GM12878 (cell line): ENCODE results near the gene COL18A1. TPM values are rescaled to one million over a fixed set of nuclear protein-coding genes. Genes with fewer than 3 reads are reported as not detected.

Experiments used
- ATAC-seq: fragments of 200-7000 bp; cut with Tn5 transposase; 3 replicates; pipeline ENCODE4 v1.9.1; 2020; ENCODE audit warnings: mild to moderate bottlenecking, moderate library complexity
- BruUV-seq: library from RNA; stranded (reverse); fragments of 400-500 nt; replicated peaks from 2 replicates; lab custom pipeline; 2021; lab: Mats Ljungman, UMichigan
- CTCF ChIA-PET: fragments of 300-600 bp; sonication (Branson Sonifier 250); formaldehyde crosslinking; extraction: SDS; loops from one replicate; lab custom pipeline; 2021; ENCODE audit warnings: inconsistent platforms; lab: Yijun Ruan, JAX
- POLR2A ChIA-PET: fragments of 350-600 bp; formaldehyde crosslinking; extraction: SDS; loops from one replicate; lab custom pipeline; 2021; ENCODE audit warnings: inconsistent platforms; lab: Charles Lee
- RAD21 ChIA-PET: fragments of 300-600 bp; sonication (Branson Sonifier 250); formaldehyde crosslinking; loops from one replicate; lab custom pipeline; 2023; ENCODE audit warnings: antibody characterized with exemption; ENCODE audit not compliant: unreplicated experiment; lab: Charles Lee
- SMC1A ChIA-PET: fragments of 300-600 bp; sonication (Branson Sonifier 250); formaldehyde crosslinking; loops from one replicate; lab custom pipeline; 2023; ENCODE audit not compliant: unreplicated experiment, uncharacterized antibody; lab: Charles Lee
- DNase-seq: peaks from one replicate; pipeline ENCODE4 v3.0.0-alpha.2; 2011; ENCODE audit warnings: low read depth, low spot score
- FAIRE-seq: peaks from 3 replicates; lab custom pipeline; 2011; peaks lifted over from hg19 to GRCh38; lab: Jason Lieb, UNC
- H2AFZ ChIP-seq: 2 replicates; pipeline ENCODE4 v1.6.0; 2011; ENCODE audit warnings: low read depth, low read length, control low read depth; ENCODE audit not compliant: control insufficient read depth
- H3K27ac ChIP-seq: 2 replicates; pipeline ENCODE4 v1.5.1; 2011; ENCODE audit warnings: control low read depth; ENCODE audit not compliant: control insufficient read depth, insufficient read depth
- H3K27me3 ChIP-seq, 2 experiments: replicated peaks in 1 of 2; 2 replicates each; pipeline versions ENCODE4 v1.6.0 to v1.6.1; 2011; ENCODE audit warnings: low read length in 1 of 2; ENCODE audit not compliant: control insufficient read depth in 2 of 2, insufficient read depth in 2 of 2
- H3K36me3 ChIP-seq, 2 experiments: 2 replicates each; pipeline ENCODE4 v1.5.1; 2011; ENCODE audit warnings: low read length in 1 of 2; ENCODE audit not compliant: control insufficient read depth in 2 of 2, insufficient read depth in 2 of 2
- H3K4me1 ChIP-seq: 2 replicates; pipeline ENCODE4 v1.6.1; 2011; ENCODE audit warnings: mild to moderate bottlenecking, low read length, moderate library complexity, mixed read lengths; ENCODE audit not compliant: control insufficient read depth, insufficient read depth
- H3K4me2 ChIP-seq: 2 replicates; pipeline ENCODE4 v1.6.0; 2011; ENCODE audit warnings: control low read depth; ENCODE audit not compliant: control insufficient read depth, insufficient read depth
- H3K4me3 ChIP-seq: fragments of 200-600 bp; sonication (generic); 2 replicates; pipeline ENCODE4 v1.5.1; 2016
- H3K79me2 ChIP-seq: 2 replicates; pipeline ENCODE4 v1.6.0; 2011; ENCODE audit warnings: low read length; ENCODE audit not compliant: control insufficient read depth, insufficient read depth
- H3K9ac ChIP-seq: 2 replicates; pipeline ENCODE4 v1.8.0; 2011; ENCODE audit warnings: low read length, control low read depth, mixed read lengths; ENCODE audit not compliant: control insufficient read depth, insufficient read depth
- H3K9me3 ChIP-seq: replicated peaks from 3 replicates; pipeline ENCODE4 v1.5.1; 2011; ENCODE audit warnings: mild to moderate bottlenecking, low read length; ENCODE audit not compliant: control insufficient read depth, insufficient read depth
- H4K20me1 ChIP-seq: 2 replicates; pipeline ENCODE4 v1.6.0; 2011; ENCODE audit not compliant: control insufficient read depth, insufficient read depth
- BCL3 ChIP-seq: IDR thresholded peaks from 2 replicates; pipeline ENCODE4 v1.6.1; 2011; ENCODE audit warnings: borderline replicate concordance, low read depth, mild to moderate bottlenecking, moderate library complexity, low read length; ENCODE audit not compliant: insufficient read depth, poor library complexity, severe bottlenecking
- BRCA1 ChIP-seq: IDR thresholded peaks from 2 replicates; pipeline ENCODE4 v1.6.1; 2011; ENCODE audit warnings: low read depth, low read length, improper control_type of control experiment
- ESRRA ChIP-seq: IDR thresholded peaks from 2 replicates; pipeline ENCODE4 v1.6.1; 2012; ENCODE audit warnings: mild to moderate bottlenecking, low read length, improper control_type of control experiment
- GATAD2B ChIP-seq: fragments of 450-650 bp; conservative IDR thresholded peaks from 2 replicates; pipeline ENCODE4 v1.6.1; 2017; ENCODE audit warnings: low read depth, mild to moderate bottlenecking, moderate library complexity
- HDAC6 ChIP-seq: fragments of 200-600 bp; sonication (generic); IDR thresholded peaks from one replicate; pipeline ENCODE4 v1.8.0; 2017; ENCODE audit warnings: antibody characterized with exemption; ENCODE audit not compliant: unreplicated experiment
- MYC ChIP-seq: IDR thresholded peaks from 2 replicates; pipeline ENCODE4 v1.6.1; 2011; ENCODE audit warnings: mild to moderate bottlenecking, low read length, moderate library complexity, inconsistent platforms; ENCODE audit not compliant: insufficient read depth, insufficient replicate concordance, insufficient read length, severe bottlenecking
- POLR2AphosphoS2 ChIP-seq: IDR thresholded peaks from 2 replicates; pipeline ENCODE4 v1.6.1; 2011; ENCODE audit warnings: low read depth, mild to moderate bottlenecking, low read length, improper control_type of control experiment, moderate library complexity
- RAD21 ChIP-seq: IDR thresholded peaks from 2 replicates; pipeline ENCODE4 v1.6.1; 2011; ENCODE audit warnings: mild to moderate bottlenecking, low read depth, low read length, moderate library complexity; ENCODE audit not compliant: insufficient read depth
- RELA ChIP-seq: fragments of 450-650 bp; IDR thresholded peaks from 2 replicates; pipeline ENCODE4 v1.8.0; 2014; ENCODE audit warnings: borderline replicate concordance; ENCODE audit not compliant: partially characterized antibody
- TAF1 ChIP-seq: IDR thresholded peaks from 2 replicates; pipeline ENCODE4 v1.6.1; 2011; ENCODE audit warnings: mild to moderate bottlenecking, low read depth, low read length, borderline replicate concordance
- ZBED1 ChIP-seq: IDR thresholded peaks from 2 replicates; pipeline ENCODE4 v1.6.1; 2016; ENCODE audit warnings: borderline replicate concordance
- ZNF622 ChIP-seq: fragments of 450-650 bp; IDR thresholded peaks from 2 replicates; pipeline ENCODE4 v1.6.1; 2017; ENCODE audit warnings: mild to moderate bottlenecking, inconsistent platforms
- WGBS: methylation state at CpG from one replicate; pipeline ENCODE4 v1.1.6; 2016; ENCODE audit warnings: low lambda C conversion rate; ENCODE audit not compliant: insufficient replicate concordance, insufficient coverage; ENCODE audit errors: missing lambda C conversion rate; 5-methylcytosine and 5-hydroxymethylcytosine counted together
- in situ Hi-C: fragments of 300-500 bp; cut with MboI; formaldehyde crosslinking; loops from 9 replicates; pipeline ENCODE4 v1.14.3; 2018; ENCODE audit warnings: mixed read lengths
- intact Hi-C: fragments of 100-400 bp; cut with micrococcal nuclease; formaldehyde crosslinking; loops from one replicate; pipeline ENCODE4 v1.14.2; 2022; ENCODE audit not compliant: unreplicated experiment
- polyA plus RNA-seq, 11 experiments: library from polyadenylated mRNA; depleted of rRNA in 4 of 11; unstranded in 6 of 11; stranded (reverse) in 5 of 11; fragments of >200 nt; fragmentation: Nextera tagmentation in 4 of 11; fragmentation: Illumina TruSeq in 1 of 11; extraction: Ambion mirVana in 4 of 11; extraction: Trizol in 1 of 11; gene quantifications; 1 replicate in 1 of 11; 2 replicates in 10 of 11; pipeline versions ENCODE4 v1.2.1 to v1.2.3, GENCODE V29; 2011 to 2016; ENCODE audit warnings: inconsistent platforms in 2 of 11, missing spikeins in 2 of 11, low read depth in 1 of 11
- total RNA-seq, 4 experiments: library from RNA; depleted of rRNA in 3 of 4; stranded (reverse); fragments of >200 nt in 3 of 4; fragmentation: Illumina TruSeq in 1 of 4; extraction: Trizol in 1 of 4; gene quantifications; 2 replicates each; pipeline versions ENCODE4 v1.2.1 to v1.2.3, GENCODE V29; 2013 to 2021
- TF ChIP-seq, protein P1 (sequence below): IDR thresholded peaks from 2 replicates; pipeline ENCODE4 v1.6.1; 2012; ENCODE audit warnings: mild to moderate bottlenecking, low read depth, low read length
- TF ChIP-seq, protein P2 (sequence below): fragments of 450-650 bp; formaldehyde crosslinking; IDR thresholded peaks from 2 replicates; pipeline ENCODE4 v1.5.0; 2022; ENCODE audit warnings: mild to moderate bottlenecking, missing genetic modification characterization

The COL18A1 gene
- total and polyA plus RNA-seq, 10 of the 15 experiments (the other 5 are each of a cell fraction or from before 2014, with no cell fraction given) = under 0.01 to 0.49 (median 0.09) TPM; not detected in 3

GRCh38 chr21:45358261-45358670, 46.7 kb upstream of the COL18A1 start:
- ChIA-PET CTCF (interaction anchor here (0.5 kb wide), 1 partner anchor 50 kb away, joined by 3 read pairs; no protein-coding TSS in a partner anchor), SMC1A (no interaction called here), RAD21 (no interaction called here), POLR2A (no interaction called here)
- WGBS = 28% methylated on average over 15 of the region's 15 CpGs
- Histone ChIP-seq H3K36me3 (no peaks in the 10 kb centered on the region), H3K9ac (no peak overlapping the region), H3K27ac (no peak overlapping the region), H3K9me3 (no peaks in the 10 kb centered on the region), H3K79me2 (no peaks in the 10 kb centered on the region), H3K4me2 (no peak overlapping the region), H3K4me3 (no peak overlapping the region), H3K4me1 (no peaks in the 10 kb centered on the region), H3K27me3 (no peaks in the 10 kb centered on the region; a peak in 1 of 4 replicates), H4K20me1 (no peaks in the 10 kb centered on the region), H2AFZ (no peak overlapping the region)
- no peak for DNase-seq
- no peak for FAIRE-seq
- intact Hi-C loops = no loop called here
- BruUV-seq = no TSS peak
- ATAC-seq = no peak
- in situ Hi-C loops = no loop called here
- no peak for TF ChIP-seq GATAD2B
- TF ChIP-seq MYC = no peak
- TF ChIP-seq RAD21 = no peak
- TF ChIP-seq POLR2AphosphoS2 = no peak
- no peak for TF ChIP-seq BCL3
- TF ChIP-seq RELA = no peak
- no peak for TF ChIP-seq ZBED1
- TF ChIP-seq, protein P1, sequence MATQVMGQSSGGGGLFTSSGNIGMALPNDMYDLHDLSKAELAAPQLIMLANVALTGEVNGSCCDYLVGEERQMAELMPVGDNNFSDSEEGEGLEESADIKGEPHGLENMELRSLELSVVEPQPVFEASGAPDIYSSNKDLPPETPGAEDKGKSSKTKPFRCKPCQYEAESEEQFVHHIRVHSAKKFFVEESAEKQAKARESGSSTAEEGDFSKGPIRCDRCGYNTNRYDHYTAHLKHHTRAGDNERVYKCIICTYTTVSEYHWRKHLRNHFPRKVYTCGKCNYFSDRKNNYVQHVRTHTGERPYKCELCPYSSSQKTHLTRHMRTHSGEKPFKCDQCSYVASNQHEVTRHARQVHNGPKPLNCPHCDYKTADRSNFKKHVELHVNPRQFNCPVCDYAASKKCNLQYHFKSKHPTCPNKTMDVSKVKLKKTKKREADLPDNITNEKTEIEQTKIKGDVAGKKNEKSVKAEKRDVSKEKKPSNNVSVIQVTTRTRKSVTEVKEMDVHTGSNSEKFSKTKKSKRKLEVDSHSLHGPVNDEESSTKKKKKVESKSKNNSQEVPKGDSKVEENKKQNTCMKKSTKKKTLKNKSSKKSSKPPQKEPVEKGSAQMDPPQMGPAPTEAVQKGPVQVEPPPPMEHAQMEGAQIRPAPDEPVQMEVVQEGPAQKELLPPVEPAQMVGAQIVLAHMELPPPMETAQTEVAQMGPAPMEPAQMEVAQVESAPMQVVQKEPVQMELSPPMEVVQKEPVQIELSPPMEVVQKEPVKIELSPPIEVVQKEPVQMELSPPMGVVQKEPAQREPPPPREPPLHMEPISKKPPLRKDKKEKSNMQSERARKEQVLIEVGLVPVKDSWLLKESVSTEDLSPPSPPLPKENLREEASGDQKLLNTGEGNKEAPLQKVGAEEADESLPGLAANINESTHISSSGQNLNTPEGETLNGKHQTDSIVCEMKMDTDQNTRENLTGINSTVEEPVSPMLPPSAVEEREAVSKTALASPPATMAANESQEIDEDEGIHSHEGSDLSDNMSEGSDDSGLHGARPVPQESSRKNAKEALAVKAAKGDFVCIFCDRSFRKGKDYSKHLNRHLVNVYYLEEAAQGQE = no peak
- no peak for TF ChIP-seq ZNF622
- TF ChIP-seq ESRRA = no peak
- TF ChIP-seq BRCA1 = no peak
- TF ChIP-seq TAF1 = no peak
- TF ChIP-seq, protein P2, sequence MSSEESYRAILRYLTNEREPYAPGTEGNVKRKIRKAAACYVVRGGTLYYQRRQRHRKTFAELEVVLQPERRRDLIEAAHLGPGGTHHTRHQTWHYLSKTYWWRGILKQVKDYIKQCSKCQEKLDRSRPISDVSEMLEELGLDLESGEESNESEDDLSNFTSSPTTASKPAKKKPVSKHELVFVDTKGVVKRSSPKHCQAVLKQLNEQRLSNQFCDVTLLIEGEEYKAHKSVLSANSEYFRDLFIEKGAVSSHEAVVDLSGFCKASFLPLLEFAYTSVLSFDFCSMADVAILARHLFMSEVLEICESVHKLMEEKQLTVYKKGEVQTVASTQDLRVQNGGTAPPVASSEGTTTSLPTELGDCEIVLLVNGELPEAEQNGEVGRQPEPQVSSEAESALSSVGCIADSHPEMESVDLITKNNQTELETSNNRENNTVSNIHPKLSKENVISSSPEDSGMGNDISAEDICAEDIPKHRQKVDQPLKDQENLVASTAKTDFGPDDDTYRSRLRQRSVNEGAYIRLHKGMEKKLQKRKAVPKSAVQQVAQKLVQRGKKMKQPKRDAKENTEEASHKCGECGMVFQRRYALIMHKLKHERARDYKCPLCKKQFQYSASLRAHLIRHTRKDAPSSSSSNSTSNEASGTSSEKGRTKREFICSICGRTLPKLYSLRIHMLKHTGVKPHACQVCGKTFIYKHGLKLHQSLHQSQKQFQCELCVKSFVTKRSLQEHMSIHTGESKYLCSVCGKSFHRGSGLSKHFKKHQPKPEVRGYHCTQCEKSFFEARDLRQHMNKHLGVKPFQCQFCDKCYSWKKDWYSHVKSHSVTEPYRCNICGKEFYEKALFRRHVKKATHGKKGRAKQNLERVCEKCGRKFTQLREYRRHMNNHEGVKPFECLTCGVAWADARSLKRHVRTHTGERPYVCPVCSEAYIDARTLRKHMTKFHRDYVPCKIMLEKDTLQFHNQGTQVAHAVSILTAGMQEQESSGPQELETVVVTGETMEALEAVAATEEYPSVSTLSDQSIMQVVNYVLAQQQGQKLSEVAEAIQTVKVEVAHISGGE (CRISPR knock-in tag) = no peak
- TF ChIP-seq HDAC6 = no peak
